ENCODE results near the gene RASL11B.

RASL11B gene

DNA sequence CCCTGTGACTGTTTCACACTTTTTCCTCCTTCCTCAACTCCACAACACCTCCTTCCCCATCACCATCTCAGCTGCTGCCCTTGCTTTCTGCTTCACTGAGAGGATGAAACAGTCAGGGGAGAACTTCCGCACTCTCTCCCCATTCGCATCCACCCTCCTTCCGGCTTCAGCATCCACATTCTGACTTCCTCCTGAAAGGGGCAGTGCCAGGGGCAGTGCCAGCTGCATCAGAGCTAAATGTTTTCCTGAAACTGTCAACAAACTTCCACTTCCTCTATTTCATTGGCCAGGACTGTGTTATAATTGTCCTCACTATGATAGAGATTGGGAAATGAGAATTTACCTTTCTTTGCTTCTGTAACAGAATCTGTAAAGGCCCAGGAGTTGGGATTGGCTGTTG is 18.2 kb upstream of the RASL11B start:
- DNase-seq: no peak

DNA sequence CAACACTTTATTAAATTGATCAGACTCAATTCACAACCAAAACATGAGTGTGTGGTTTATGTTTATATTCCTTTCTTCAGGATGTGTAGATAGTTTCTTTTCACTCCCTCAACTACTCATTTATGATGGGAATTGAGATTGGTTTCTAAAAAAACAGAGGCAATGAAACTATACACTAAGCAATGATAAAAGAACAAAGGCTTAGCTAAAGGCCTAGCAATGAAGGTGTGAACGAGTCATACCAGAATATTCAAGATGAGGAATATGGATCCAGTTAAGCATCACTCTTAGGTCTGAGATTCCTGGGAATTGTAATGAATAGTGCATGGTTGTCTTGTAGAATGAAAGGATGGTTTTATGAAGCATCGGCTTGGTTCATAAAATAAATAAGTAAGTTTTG is 17.5 kb upstream of the RASL11B start:
- DNase-seq: no peak

DNA sequence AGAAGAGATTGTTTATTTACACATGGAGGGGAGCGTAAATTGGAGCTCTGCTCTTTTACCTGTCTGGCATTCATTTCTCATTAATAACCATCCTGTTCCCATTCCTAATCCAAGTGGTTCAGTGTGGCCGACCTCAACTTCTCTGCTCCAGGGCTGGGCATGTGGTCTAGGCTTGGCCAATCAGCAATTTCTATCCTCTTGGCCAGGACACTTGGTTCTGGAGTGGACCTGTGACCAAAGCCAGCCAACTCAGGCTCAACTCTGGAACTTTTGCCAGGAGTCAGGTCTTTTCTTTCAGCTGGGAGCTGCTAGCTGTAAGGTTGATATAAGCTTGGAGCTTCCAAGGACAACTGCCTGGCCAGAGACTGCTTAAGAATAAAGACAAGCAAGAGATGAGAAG is 15.6 kb upstream of the RASL11B start:
- no peak for DNase-seq

DNA sequence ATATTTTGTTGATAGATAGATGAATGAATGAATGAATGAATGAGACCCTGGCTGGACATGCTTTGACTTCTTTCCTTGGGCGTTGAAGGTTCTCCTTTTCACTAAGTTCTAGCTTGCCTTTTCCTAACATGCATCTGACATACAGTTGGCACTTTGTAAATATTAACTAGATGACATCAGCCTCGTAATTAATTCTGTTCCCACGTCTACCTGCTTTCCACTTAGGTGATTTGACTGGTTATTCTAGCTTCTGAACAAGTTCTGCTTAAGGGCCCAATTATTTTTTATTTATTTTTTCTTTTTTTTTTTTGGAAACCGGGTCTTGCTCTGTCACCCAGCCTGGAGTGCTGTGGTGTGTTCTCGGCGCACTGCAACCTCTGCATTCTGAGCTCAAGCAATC is 13.9 kb upstream of the RASL11B start:
- no peak for DNase-seq

DNA sequence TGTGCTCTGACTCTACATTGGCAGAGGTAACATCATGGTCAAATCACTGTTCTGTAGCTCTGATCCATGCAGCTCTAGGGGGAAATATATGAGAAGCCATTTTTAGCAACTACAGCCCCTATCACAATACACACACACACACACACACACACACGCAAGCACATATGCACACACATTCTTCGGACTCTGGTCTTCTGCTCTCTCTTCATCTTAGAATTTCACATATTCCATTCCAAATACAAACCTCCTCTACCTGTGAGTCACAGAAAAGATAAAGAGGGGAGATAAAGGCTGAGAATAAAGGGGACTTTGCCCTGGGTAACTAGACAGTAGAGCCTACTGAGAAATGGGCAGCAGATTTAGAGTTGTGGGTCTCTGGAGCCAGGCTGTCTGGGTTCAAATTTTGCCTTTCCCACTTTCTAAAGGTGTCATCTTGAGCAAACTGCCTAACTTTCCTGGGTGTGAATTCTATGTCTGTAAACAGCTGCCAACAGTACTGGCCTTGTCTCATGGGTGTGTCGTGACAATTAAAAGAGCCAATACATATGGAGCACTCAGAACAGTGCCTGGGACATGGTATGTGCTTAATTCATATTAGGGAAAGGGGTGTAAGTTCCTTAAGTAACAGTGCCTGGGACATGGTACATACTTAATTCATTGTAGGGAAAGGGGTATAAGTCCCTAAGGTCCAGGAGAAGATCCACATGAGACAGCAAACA is 11.6 kb upstream of the RASL11B start:
- no peak for DNase-seq

DNA sequence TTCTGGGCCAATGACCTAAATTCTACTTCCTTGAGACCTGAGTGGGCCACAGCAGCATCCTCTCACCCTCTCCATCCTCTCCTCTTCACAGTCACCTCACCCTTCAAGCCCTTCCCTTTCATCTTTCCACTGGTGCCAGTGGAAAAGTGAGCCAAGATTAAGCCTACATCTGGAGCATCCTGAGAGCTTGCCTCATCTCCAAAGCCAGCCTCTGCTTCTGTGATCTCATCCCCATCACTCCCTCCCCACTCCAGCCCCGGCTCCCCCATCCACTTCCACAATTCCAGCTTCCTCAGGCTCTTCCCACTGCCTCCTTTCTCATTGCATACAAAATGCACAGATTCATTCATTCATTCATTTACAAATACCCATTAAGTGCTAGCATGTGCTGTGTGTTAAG is 10.1 kb upstream of the RASL11B start:
- no peak for DNase-seq

DNA sequence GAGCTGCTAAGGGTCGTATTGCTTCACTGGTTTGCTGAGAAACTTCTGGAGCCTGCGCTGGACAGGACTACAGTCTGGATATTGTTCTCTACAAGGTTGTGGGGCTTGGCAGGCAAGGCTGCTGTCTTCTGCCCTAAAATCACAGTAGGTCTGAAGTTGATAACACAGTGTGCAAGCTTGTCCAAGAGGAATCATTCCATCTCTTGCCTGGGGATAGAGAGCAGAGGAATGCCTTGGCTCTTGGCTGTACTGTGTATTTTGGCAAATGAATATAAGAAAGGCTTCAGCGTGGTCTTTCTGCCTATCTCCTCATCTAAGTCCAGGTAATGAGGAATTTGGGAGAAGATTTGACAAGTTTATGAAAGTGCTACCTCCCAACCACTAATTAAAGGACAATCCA is 9.4 kb upstream of the RASL11B start:
- DNase-seq: no peak

DNA sequence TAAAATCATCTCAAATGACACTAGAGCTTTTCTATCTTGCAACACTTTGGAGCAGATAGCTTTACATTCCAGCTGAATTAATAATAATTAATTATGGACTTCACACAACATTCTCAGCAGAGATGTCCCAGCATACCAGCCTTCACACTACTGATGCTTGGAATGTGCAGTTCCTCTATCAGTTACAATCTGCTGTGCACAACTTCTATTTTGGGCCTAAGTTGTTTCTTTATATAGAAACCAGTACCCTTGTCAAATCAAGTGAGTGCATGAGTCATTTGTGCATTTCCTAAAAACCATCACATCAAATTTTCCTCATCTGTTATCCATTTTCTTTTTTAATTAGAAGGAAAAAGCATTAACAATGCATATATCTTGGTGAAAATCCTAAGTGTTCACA is 8.8 kb upstream of the RASL11B start:
- DNase-seq: no peak

DNA sequence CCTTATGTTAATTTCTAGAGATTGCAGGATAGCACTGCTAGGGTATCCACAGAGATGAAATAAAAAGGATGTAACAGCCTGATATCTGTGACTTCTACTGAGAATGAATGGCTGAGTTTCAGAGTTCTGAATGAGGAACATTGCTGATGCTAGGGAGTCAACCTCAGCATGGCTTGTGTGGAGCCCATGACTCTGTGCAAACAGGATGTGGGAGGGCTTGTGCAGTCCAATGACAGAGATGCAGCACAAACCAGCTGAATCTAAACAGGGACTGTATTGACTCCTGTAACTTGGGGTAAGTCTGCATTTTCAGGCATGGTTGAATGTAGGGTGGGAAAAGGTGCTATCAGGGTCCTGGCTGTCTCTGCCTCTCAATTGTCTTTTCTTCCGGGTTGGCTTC is 5.3 kb upstream of the RASL11B start:
- no peak for DNase-seq

DNA sequence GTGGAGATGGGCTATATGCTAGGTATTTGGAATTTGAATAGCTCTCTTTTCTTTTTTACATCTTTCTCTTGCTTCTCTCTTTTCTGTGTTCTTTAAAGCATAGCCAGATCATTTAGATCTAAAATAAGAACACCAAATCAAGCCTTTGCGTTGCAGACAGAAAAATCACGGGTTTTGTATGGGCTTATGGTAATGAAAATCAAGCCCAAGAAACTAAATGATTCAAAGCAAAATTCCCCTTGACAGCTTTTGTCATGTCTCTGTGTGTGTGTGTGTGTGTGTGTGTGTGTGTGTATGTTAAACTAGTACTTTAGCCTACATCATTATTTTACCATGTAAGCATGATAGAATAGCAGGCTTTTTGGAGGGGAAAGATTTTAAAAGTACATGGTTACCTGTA is 1.8 kb upstream of the RASL11B start:
- DNase-seq: no peak

DNA sequence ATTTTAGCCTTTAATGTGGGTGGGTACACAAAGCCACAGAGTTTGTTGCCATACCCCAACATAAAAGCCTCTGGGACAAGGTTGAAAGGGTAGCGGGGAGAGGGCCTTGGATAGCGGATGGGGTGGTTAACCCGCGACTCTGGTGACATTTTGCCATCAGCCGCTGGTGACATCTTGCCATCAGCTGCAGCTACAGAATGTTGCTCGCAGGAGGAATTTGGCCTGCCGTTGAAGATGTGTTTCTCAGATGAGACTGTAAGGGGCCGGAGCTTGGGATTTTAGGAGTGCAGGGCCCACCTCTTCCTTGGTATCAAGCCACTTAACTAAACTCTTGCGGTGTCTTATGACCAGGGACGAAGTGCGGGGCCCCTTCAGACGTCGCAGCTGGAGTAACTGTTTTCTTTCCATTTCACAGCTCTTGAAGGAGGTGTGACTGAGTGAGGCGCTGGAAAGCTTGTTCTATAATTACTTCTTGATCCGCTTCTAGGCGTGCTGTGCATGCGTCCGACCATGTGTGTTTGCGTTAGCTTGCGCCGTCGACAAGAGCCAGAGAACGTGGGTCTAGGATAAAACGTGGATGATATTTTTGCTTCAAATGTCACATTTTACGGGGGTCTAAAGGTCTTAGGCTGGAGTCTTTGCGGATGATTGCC is 820 bp upstream of the RASL11B start:
- no peak for DNase-seq

DNA sequence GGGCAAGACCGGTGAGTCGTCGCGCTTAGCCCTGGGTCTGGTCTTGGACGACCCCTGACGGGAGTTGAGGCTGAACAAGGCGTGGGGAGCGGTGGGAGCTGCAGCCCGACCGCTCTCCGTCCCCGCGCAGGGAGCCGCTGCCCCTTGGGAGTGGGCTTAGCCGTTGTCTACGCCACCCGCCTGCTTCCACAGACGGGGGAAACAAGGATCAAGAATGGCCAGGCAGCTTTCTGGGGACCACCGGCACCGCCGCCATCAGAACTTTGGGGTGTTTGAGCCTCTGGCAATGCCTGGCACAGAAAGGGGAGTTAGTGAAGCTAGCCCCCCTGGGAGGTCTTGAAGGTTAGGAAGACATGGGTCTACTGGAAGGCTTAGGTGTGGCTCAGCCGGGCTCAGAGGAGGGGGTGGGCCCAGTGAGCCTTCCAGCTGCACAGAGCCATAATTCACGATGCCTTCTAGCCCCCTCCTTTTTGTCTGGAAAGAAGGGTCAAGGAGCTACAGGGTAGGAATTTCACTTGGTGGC is 583 bp downstream of the RASL11B start:
- no peak for DNase-seq

DNA sequence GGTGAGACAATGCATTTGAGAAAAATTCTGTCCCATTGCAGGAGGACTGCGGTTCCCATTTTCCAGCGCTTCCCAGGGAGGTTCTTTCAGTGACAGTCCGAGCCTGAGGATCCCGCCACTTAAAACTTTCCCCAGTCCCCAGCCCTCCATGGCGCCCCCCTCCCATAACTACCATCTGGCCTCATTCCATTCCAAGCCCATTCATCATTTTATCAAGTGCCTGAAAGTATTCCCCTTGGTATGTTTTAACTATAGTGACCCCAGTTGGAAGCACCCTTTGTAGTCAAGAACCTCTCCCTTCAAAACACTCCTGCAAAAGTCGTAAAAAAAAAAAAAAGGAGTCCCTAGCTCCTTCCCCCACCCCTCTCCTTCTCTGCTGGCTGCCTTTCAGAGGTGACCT is 1.2 kb downstream of the RASL11B start:
- no peak for DNase-seq

DNA sequence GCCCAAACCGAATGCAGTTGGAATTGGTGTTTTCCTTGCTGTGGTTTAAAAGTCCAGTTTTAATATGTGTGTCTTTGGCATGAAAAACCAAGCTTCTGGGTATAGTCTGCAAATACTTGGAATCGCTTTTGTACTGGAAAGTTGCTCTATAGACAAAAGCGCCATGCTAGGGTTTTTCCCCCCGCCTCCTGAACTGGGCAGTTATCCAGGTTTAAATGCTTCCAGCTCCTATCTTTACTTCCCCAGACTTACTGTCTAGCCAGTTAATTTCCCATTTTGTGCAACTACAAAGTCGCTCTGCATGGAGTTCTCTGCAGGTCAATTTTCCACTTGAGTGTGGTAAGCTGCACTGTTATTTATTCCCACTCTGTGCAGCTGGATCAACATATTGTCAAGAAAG is 2.7 kb downstream of the RASL11B start:
- DNase-seq: no peak

DNA sequence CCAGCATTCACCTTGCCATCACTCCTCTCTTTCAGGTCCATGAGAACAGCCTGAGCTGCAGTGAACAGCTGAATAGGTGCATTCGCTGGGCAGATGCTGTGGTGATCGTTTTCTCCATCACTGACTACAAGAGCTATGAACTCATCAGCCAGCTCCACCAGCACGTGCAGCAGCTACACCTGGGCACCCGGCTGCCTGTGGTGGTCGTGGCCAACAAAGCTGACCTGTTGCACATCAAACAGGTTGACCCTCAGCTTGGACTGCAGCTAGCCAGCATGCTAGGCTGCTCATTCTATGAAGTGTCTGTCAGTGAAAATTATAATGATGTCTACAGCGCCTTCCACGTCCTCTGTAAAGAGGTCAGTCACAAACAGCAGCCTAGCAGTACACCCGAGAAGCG is 3.2 kb downstream of the RASL11B start:
- DNase-seq: no peak

DNA sequence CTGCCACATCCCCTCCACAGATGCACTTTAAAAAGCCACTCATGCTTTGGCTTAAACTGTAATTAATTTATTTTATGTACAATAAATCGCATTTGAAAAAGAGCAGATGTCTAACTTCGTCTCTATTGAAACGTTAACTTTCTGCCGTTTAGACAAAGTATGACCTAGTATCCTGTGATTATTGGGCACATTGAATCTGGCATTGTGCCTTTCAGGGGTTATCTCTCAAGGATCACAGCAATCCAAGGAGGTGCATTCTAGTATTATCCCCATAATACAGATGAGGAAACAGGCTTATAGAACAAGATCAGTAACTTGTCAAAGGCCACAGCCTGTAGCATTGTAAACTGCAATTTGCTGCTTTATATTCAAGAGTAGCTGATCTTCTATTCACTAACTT is 4.6 kb downstream of the RASL11B start:
- no peak for DNase-seq

DNA sequence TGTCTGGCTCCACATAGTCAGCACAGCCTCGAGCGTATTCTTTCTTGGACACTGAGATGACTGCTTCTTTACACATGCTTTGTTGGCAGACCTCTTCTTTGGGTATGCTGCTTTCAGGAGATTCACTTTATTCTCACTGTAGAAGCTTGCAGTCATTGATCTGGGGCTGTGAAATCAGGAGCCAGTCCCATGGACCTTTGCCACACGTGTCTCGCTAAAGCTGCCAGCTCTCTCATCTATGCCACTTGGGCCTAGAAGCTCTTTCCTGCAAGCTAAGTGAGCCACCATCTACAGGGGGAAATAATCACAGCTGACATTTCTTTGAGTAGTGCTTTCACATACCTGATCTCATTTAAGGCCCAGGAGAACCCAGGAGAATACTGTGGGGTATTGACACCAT is 5.0 kb downstream of the RASL11B start:
- DNase-seq: no peak

DNA sequence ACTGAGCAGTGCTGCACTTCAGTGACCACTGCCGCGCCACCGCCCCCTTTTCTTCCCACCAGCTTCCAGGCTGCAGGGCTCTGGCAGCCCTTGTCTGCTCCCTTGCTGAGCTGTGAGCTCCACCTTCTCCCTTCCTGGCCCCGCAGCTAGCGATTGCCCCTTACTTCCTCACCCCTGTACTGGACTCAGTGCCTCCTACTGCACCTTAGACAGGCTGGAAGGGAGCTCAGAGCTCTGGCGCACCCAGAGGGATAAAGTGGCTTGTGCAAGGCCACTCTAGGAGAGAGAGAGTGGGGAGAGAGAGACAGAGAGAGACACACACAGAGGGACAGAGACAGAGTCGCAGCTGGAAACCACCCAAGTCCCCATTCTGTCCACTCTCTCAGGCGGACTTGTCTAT is 6.0 kb downstream of the RASL11B start:
- DNase-seq: no peak

DNA sequence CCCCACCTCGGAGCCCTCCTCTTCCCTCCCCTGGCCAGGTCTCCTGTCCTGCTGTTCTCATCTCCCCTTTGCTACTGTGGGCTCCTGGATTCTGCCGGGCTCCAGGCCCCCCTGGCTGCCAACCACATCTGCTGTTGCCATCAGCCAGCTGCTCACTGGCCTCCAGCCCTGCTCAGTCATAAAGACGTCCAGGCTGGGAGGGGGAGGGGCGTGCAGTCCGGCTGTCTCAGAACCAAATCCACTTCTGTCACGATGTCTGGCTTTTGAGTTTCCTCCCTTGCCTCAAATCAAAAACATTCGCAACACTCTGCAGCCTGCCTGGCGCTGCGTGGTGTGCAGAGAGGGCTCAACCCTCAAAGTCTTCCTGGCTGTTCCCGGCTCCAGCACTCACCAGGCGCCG is 7.1 kb downstream of the RASL11B start:
- no peak for DNase-seq

DNA sequence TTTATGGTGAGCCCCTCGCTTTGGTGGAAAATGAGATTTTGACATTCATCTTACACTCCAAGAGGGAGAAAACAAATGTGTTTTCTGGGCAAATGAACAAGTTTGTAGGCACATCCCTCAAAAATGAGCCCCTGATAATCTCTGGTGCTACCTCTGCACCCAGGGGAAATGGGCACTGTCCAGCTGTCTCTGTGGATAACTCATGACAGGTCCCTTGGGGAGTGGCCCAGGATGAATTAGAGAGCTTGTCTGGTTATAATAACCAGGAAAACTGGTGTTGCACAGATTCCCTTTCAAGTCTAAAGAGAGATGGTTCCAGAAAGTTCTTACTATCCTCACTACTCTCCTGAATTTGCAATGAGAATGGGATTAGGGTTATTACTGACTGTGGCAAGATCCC is 7.5 kb downstream of the RASL11B start:
- no peak for DNase-seq

DNA sequence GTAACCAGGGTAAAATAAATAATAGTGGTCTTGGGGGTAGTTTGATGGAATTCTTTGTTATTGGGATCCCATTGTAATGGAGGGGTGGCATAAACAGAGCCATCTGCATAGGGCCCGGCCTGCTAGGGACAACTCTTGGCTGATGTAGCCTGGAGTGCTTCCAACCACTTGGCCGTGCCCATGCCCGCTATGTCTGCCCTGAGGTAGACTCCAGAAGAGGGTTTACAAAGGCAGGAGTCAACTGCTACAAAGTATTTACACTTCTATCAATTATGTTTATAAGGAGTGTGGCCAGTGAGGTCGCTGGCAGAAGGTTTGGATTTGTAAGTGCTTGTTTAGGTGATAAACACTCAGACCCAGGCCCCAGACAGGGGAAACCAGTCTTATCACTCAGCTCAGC is 8.1 kb downstream of the RASL11B start:
- DNase-seq: no peak

DNA sequence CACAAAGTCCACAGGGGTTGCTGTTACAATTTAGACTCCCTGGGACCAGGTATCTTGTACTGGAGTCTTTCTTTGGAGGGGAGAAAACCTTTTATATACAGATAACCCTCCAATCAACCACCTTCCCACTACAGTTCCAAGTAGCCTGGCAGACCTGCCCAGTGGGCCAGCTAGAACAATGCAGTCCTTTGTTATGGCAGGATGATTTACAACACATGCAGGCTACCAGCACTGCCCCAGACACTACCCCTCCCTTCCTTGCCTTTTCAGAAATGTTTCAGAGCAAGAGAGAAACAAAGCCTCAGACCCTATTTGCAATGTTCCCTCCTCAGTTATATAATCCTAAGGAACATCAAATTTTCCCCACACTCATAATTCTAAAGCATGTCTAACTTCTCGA is 11.1 kb downstream of the RASL11B start:
- DNase-seq: no peak

DNA sequence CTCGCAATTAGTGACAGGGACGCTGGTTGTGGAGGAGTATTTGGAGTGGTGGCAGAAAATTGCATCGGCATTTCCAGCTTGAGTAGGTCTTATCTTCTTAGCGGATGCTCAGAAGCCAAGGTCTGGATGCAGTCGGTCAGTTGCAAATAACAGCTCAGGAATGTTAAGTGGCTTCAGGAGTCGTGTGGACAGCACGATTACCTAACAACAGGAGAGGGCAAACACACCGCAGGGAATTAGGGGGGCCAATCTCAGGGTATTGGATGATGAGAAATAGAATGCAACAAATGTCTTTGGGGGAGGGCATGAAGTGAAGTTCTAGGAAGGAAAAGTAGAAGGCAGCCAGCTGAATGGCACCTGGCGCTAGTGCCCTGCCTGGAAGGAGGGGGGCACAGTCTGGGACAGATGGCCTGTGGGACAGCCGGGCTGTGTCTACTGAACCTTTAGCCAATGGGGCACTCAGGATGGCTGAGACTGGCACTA is 11.8 kb downstream of the RASL11B start:
- no peak for DNase-seq

DNA sequence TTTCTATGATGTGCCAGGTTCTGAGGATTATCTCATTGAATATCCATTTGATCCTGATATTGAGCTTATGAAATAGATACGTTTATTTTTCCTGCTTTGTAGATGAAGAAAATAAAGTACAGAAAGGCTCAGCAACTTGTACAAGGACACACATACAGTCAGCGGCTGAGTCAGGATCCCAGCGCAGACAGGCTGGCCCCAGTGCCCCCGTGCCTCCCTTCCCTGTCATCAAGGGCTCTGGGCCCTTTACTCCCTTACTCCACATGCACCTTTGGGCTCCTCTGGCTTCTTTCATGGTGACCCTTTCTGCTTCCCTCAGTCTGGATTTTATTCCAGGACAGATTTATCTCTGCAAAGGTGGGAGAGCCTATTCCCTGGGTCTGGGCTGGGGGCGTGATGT is 12.8 kb downstream of the RASL11B start:
- DNase-seq: no peak

DNA sequence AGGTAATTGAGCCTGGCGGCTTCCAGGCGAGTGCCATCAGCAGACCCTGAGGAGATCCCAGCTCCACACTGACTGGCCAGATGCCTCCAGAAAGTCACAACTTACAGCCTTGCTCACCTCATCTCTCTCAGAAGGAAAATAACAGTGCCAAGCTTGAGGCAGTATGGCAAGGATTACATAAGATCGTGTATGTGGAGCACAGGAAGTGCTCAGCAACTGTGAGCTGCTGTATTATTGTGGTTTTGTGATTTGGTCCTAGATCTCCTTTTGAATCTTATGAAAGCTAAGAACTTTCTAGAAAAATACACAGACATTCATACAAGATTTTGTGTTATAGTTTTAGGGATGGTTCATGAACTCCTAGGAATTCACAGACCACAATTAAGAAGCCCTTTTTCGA is 14.0 kb downstream of the RASL11B start:
- no peak for DNase-seq

All from stimulated activated CD4-positive, alpha-beta T cell treated with anti-CD3 and anti-CD28 coated beads, Interleukin-15, amount 100 ng/mL, for 24 hours (primary cell).